ENCODE results near the gene OR11H1.
"Not testable (repeated sequence)": the region's sequence is repeated elsewhere in the genome, so short reads cannot be mapped to it uniquely, and the experiment has no call there.

Gene OR11H1, protein sequence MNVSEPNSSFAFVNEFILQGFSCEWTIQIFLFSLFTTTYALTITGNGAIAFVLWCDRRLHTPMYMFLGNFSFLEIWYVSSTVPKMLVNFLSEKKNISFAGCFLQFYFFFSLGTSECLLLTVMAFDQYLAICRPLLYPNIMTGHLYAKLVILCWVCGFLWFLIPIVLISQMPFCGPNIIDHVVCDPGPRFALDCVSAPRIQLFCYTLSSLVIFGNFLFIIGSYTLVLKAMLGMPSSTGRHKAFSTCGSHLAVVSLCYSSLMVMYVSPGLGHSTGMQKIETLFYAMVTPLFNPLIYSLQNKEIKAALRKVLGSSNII

DNA sequence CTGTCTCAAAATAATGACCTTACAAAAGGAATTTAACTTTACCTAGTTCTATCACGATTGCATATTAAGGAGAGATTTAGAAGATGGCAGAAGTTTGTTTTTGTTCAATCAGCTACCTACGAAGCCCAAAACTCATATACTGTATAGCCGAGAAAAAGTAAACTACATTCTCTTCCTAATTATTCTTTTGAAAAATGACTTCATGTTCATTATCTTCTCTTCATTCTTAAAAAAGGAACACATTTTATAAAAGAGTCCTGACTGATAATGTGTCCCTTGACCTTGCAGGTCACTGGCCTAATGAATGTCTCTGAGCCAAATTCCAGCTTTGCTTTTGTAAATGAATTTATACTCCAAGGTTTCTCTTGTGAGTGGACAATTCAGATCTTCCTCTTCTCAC is at the start of gene OR11H1:
Gene OR11H1, plus strand, starts transcription at position 301 of the 400 bp plus-strand sequence. Its CDS starts 0 bp downstream, at position 301.
- CTCF ChIA-PET; POLR2A ChIA-PET; DNase-seq (ENCODE audit: extremely low spot score): not testable (repeated sequence)

DNA sequence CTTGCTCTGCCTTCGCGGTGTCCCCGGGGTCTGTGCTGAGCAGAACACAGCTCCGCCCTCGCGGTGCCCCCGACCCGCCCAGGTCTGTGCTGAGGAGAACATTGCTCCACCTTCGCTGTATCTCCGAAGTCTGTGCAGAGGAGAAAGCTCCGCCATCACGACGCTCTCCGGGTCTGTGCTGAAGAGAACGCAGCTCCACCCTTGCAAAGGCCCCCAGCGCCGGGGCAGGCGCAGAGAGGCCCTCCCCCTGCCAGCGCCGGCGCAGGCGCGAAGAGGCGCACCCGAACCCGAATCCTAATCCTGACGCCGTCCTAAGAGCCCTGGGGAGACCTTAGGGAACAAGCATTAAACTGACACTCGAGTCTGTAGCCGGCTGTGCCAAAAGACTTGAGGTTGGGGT is 18.0 kb upstream of the OR11H1 start:
- POLR2A ChIA-PET; DNase-seq (ENCODE audit: extremely low spot score); CTCF ChIA-PET: not testable (repeated sequence)

DNA sequence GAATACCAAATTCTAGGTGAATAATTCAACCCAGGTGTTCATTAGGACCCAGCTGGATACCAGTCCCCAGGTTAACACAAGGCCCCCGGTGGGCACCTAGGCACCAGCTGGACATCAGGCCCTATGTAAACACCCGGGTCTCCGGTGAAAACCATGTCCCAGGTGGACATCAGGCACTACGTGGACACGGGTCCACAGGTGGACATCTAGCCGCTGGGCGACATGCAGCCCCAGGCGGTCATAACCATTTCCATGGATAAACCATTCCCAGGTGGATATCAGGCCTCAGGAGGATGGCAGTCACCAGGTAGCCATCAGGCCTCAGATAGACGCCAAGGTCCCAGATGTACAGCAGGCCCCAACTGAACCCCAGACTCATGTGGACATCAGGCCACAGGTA is 12.1 kb upstream of the OR11H1 start:
- CTCF ChIA-PET; DNase-seq (ENCODE audit: extremely low spot score); POLR2A ChIA-PET: not testable (repeated sequence)

DNA sequence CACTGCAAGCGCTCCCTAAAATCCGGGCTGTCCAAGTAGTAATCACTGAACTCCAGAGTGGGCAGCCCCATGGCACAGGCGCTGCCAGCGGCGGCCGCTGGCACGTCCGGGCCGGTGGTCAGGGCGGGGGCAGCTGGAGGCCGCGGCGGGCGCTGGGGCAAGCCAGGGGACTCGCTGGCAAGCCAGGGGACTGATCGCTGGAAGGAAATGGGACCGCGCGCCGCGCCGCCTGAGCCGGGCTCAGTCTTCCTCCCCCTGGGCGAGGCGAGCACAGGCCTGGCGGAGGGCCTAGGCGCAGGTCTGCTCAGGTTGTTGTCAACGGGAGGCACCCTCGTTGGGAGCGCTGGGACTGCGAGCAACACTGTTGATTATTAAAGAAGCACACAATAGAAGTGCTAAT is 25.8 kb downstream of the OR11H1 start:
- DNase-seq (ENCODE audit: extremely low spot score); POLR2A ChIA-PET: not testable (repeated sequence)

DNA sequence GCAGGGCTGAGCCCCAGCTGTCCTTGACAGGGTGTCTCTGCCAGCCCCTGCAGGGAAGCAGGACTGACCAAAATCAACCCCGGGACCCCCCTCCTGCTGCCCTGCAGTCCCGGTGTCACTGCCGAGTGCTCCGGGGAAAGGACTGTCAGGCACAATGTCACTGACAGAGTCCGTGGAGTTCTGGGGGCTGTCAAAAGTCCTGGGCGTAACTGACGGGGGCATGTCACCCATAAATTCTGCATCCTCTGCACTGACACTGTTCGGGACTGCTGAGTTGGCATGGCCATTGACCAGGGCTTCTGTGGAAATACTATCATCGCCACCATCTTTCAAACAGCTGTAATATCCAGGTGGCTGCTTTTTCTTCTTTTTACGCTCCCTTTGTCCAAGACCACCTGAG is 35.5 kb downstream of the OR11H1 start:
- CTCF ChIA-PET; POLR2A ChIA-PET; DNase-seq (ENCODE audit: extremely low spot score): not testable (repeated sequence)

More for the DNA sequence above, 25.8 kb downstream of the OR11H1 start:
- CTCF ChIA-PET = not testable (repeated sequence)

DNA sequence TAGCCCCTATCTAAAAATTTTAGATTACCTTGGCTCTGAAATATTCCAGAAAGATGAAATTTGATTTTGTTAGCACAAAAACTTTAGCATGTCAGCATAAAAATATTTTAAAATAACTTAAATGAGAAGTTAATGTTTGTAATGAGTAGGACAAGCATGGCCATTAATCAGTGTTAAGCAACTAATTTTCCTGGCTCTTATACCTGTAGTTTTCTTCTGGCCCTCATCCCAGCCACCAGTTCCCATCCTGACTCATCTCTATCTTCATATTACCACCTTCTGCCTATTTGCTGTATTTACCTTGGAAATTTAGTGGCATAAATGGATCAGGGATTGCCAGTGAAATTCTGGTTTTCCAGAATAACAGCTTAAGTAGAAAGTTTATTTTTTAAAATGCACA is 37.1 kb downstream of the OR11H1 start:
- POLR2A ChIA-PET; CTCF ChIA-PET; DNase-seq (ENCODE audit: extremely low spot score): not testable (repeated sequence)
